ENCODE measurements around the gene IFNA14.
"Not testable (repeated sequence)": the region's sequence is repeated elsewhere in the genome, so short reads cannot be mapped to it uniquely, and the experiment has no call there.

Gene IFNA14

GRCh38 chr9:21251190-21251589 is 11.4 kb upstream of the IFNA14 start:
- no peaks in the 10 kb centered on the region for H3K36me3 ChIP-seq (ENCODE audit: control insufficient read depth in 1 of 2, insufficient read depth in 2 of 2, low read depth in 1 of 2, low read length in 2 of 2)
- no peak overlapping the region for H2BK120ac ChIP-seq (ENCODE audit: low read depth, low read length)
- no peak for DNase-seq
- no peak overlapping the region for H2BK5ac ChIP-seq (ENCODE audit: low read depth, low read length, poor library complexity, severe bottlenecking)
- H3K4me1 ChIP-seq (ENCODE audit: control insufficient read depth, insufficient read depth, low read depth, low read length), result no peaks in the 10 kb centered on the region
- H4K8ac ChIP-seq (ENCODE audit: low read length), result no peak overlapping the region
- H4K91ac ChIP-seq (ENCODE audit: low read length), result no peak overlapping the region
- H3K4me3 ChIP-seq (ENCODE audit: insufficient read depth in 1 of 2, low read depth in 1 of 2, low read length in 2 of 2), result no peak overlapping the region
- peak overlapping the region in 1 of 2 experiments; percentile 42 for H3K23ac ChIP-seq (ENCODE audit: low read length in 2 of 2)
- no peak overlapping the region for H2AFZ ChIP-seq (ENCODE audit: low read depth, low read length)
- no peak overlapping the region for H3K4me2 ChIP-seq (ENCODE audit: low read length, poor library complexity, severe bottlenecking)
- H3K9ac ChIP-seq (ENCODE audit: low read length), result no peak overlapping the region
- WGBS, result 36% methylated on average over 1 of the region's 1 CpG
- H3K79me1 ChIP-seq (replicated peaks; ENCODE audit: low read length, poor library complexity, severe bottlenecking), result no peaks in the 10 kb centered on the region
- no peaks in the 10 kb centered on the region for H3K9me3 ChIP-seq (ENCODE audit: control insufficient read depth, low read length)
- no peak overlapping the region for H2BK15ac ChIP-seq (ENCODE audit: low read depth, poor library complexity, severe bottlenecking)
- no peak overlapping the region for H2AK5ac ChIP-seq (ENCODE audit: low read length, severe bottlenecking)
- peaks cover 27 to 38% of the 10 kb centered on the region in 2 experiments for H3K27me3 ChIP-seq (ENCODE audit: control insufficient read depth in 1 of 2, insufficient read depth in 1 of 2, low read length in 2 of 2)
- H3K14ac ChIP-seq (ENCODE audit: low read length in 2 of 2), result no peak overlapping the region
- H3K18ac ChIP-seq (ENCODE audit: low read depth in 1 of 2, low read length in 2 of 2), result no peak overlapping the region
- no peak overlapping the region for H3K4ac ChIP-seq (ENCODE audit: low read depth in 1 of 2, low read length in 2 of 2)
- H3K27ac ChIP-seq (ENCODE audit: low read length, poor library complexity, severe bottlenecking), result no peak overlapping the region
- H2BK12ac ChIP-seq (ENCODE audit: low read length in 2 of 2), result no peak overlapping the region

- DNase-seq, result no peak
- no peaks in the 10 kb centered on the region for H3K79me1 ChIP-seq (replicated peaks; ENCODE audit: low read length, poor library complexity, severe bottlenecking)
- H2AFZ ChIP-seq (ENCODE audit: low read depth, low read length), result no peak overlapping the region
- WGBS, result 54% methylated on average over 2 of the region's 2 CpGs
- H3K18ac ChIP-seq (ENCODE audit: low read depth in 1 of 2, low read length in 2 of 2), result no peak overlapping the region
- H3K9ac ChIP-seq (ENCODE audit: low read length), result no peak overlapping the region
- no peaks in the 10 kb centered on the region for H3K4me1 ChIP-seq (ENCODE audit: control insufficient read depth, insufficient read depth, low read depth, low read length)
- H3K4me2 ChIP-seq (ENCODE audit: low read length, poor library complexity, severe bottlenecking), result no peak overlapping the region
- H2BK12ac ChIP-seq (ENCODE audit: low read length in 2 of 2), result no peak overlapping the region
- H3K36me3 ChIP-seq (ENCODE audit: control insufficient read depth in 1 of 2, insufficient read depth in 2 of 2, low read depth in 1 of 2, low read length in 2 of 2), result no peaks in the 10 kb centered on the region
- H3K27ac ChIP-seq (ENCODE audit: low read length, poor library complexity, severe bottlenecking), result no peak overlapping the region
- H2AK5ac ChIP-seq (ENCODE audit: low read length, severe bottlenecking), result no peak overlapping the region
- no peak overlapping the region for H4K91ac ChIP-seq (ENCODE audit: low read length)
- H3K23ac ChIP-seq (ENCODE audit: low read length in 2 of 2), result no peak overlapping the region
- no peak overlapping the region for H3K14ac ChIP-seq (ENCODE audit: low read length in 2 of 2)
- H2BK5ac ChIP-seq (ENCODE audit: low read depth, low read length, poor library complexity, severe bottlenecking), result no peak overlapping the region
- H2BK120ac ChIP-seq (ENCODE audit: low read depth, low read length), result no peak overlapping the region
- no peaks in the 10 kb centered on the region for H3K9me3 ChIP-seq (ENCODE audit: control insufficient read depth, low read length)
- no peak overlapping the region for H3K4me3 ChIP-seq (ENCODE audit: insufficient read depth in 1 of 2, low read depth in 1 of 2, low read length in 2 of 2)
- no peak overlapping the region for H3K4ac ChIP-seq (ENCODE audit: low read depth in 1 of 2, low read length in 2 of 2)
- H3K27me3 ChIP-seq (ENCODE audit: control insufficient read depth in 1 of 2, insufficient read depth in 1 of 2, low read length in 2 of 2), result peaks cover under 1 to 5% of the 10 kb centered on the region in 2 experiments
- H2BK15ac ChIP-seq (ENCODE audit: low read depth, poor library complexity, severe bottlenecking), result no peak overlapping the region
- H4K8ac ChIP-seq (ENCODE audit: low read length), result no peak overlapping the region
Observed at GRCh38 chr9:21244836-21245235, 5.0 kb upstream of the IFNA14 start.

- H3K9ac ChIP-seq (ENCODE audit: low read length); DNase-seq; H4K91ac ChIP-seq (ENCODE audit: low read length); H4K8ac ChIP-seq (ENCODE audit: low read length); H3K27ac ChIP-seq (ENCODE audit: low read length, poor library complexity, severe bottlenecking); H3K4ac ChIP-seq (ENCODE audit: low read depth in 1 of 2, low read length in 2 of 2); H2AK5ac ChIP-seq (ENCODE audit: low read length, severe bottlenecking); H3K23ac ChIP-seq (ENCODE audit: low read length in 2 of 2); H3K18ac ChIP-seq (ENCODE audit: low read depth in 1 of 2, low read length in 2 of 2); H3K4me1 ChIP-seq (ENCODE audit: control insufficient read depth, insufficient read depth, low read depth, low read length); H3K36me3 ChIP-seq (ENCODE audit: control insufficient read depth in 1 of 2, insufficient read depth in 2 of 2, low read depth in 1 of 2, low read length in 2 of 2); H2BK5ac ChIP-seq (ENCODE audit: low read depth, low read length, poor library complexity, severe bottlenecking); H3K14ac ChIP-seq (ENCODE audit: low read length in 2 of 2); H3K9me3 ChIP-seq (ENCODE audit: control insufficient read depth, low read length); H3K79me1 ChIP-seq (replicated peaks; ENCODE audit: low read length, poor library complexity, severe bottlenecking); H3K4me3 ChIP-seq (ENCODE audit: insufficient read depth in 1 of 2, low read depth in 1 of 2, low read length in 2 of 2); H2BK15ac ChIP-seq (ENCODE audit: low read depth, poor library complexity, severe bottlenecking); H2BK120ac ChIP-seq (ENCODE audit: low read depth, low read length); H2BK12ac ChIP-seq (ENCODE audit: low read length in 2 of 2); H3K4me2 ChIP-seq (ENCODE audit: low read length, poor library complexity, severe bottlenecking); H2AFZ ChIP-seq (ENCODE audit: low read depth, low read length): not testable (repeated sequence)
- peaks cover 14 to 18% of the 10 kb centered on the region in 2 experiments for H3K27me3 ChIP-seq (ENCODE audit: control insufficient read depth in 1 of 2, insufficient read depth in 1 of 2, low read length in 2 of 2)
- WGBS, result no CpG with 5 or more reads among the region's 1 CpG
Observed at GRCh38 chr9:21236360-21236714, 3.5 kb downstream of the IFNA14 start.

GRCh38 chr9:21235468-21236359 is 4.1 kb downstream of the IFNA14 start:
- not testable (repeated sequence) for H2AK5ac ChIP-seq (ENCODE audit: low read length, severe bottlenecking); H3K4me1 ChIP-seq (ENCODE audit: control insufficient read depth, insufficient read depth, low read depth, low read length); H2BK15ac ChIP-seq (ENCODE audit: low read depth, poor library complexity, severe bottlenecking); H3K23ac ChIP-seq (ENCODE audit: low read length in 2 of 2); H2BK5ac ChIP-seq (ENCODE audit: low read depth, low read length, poor library complexity, severe bottlenecking); H2BK12ac ChIP-seq (ENCODE audit: low read length in 2 of 2); H3K4me2 ChIP-seq (ENCODE audit: low read length, poor library complexity, severe bottlenecking); H3K18ac ChIP-seq (ENCODE audit: low read depth in 1 of 2, low read length in 2 of 2); H3K14ac ChIP-seq (ENCODE audit: low read length in 2 of 2); H3K9me3 ChIP-seq (ENCODE audit: control insufficient read depth, low read length); H3K36me3 ChIP-seq (ENCODE audit: control insufficient read depth in 1 of 2, insufficient read depth in 2 of 2, low read depth in 1 of 2, low read length in 2 of 2); H3K79me1 ChIP-seq (replicated peaks; ENCODE audit: low read length, poor library complexity, severe bottlenecking); H4K91ac ChIP-seq (ENCODE audit: low read length); H3K4me3 ChIP-seq (ENCODE audit: insufficient read depth in 1 of 2, low read depth in 1 of 2, low read length in 2 of 2); H3K4ac ChIP-seq (ENCODE audit: low read depth in 1 of 2, low read length in 2 of 2); H2BK120ac ChIP-seq (ENCODE audit: low read depth, low read length); H4K8ac ChIP-seq (ENCODE audit: low read length); H2AFZ ChIP-seq (ENCODE audit: low read depth, low read length); H3K27ac ChIP-seq (ENCODE audit: low read length, poor library complexity, severe bottlenecking)
- WGBS, result 55% methylated on average over 4 of the region's 8 CpGs
- DNase-seq, result peak; percentile 34
- H3K9ac ChIP-seq (ENCODE audit: low read length), result peak overlapping the region; percentile 53
- H3K27me3 ChIP-seq (ENCODE audit: control insufficient read depth in 1 of 2, insufficient read depth in 1 of 2, low read length in 2 of 2), result peaks cover 14 to 18% of the 10 kb centered on the region in 2 experiments
